ENCODE results near the gene CBX2. TPM values are rescaled to one million over a fixed set of nuclear protein-coding genes. Genes with fewer than 3 reads are reported as not detected.

The CBX2 gene
- total RNA-seq, 2 donors from 2014 or later: 1.6 to 2.0 TPM

DNA sequence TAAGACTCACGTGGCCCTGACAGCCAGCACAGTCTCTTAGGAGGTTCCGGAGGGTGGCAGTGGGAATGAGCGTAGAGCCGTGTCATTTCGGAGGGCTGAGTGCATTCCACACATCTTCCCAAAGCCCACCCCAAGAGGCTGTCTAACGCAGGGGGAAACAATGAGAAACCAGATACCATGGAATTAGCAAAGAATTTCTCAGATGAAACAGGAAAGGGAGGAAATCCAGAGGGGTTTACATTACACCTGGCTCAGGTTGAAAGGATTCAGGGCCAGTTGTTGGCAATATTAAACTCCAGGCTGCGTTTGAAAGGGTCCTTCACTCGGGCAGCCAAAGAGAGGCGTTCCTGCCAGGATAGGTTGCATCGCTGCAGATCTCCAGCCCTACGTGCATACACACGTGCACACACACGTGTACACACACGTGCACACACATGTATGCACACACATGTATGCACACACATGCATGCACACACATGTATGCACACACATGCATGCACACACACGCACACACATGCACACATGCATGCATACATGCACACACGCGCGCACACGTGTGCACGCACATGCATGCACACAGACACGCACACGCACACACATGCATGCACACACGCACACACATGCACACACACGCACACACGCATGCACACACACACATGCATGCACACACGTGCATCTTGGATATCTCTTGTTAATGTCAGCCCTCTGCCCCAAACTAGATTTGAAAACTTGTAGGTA, 49.1 kb downstream of the CBX2 start:
- 78 to 86% methylated on average over 26 of the region's 26 CpGs for WGBS, 2 donors
- intact Hi-C loops (cut with DNase I): no loop called here

DNA sequence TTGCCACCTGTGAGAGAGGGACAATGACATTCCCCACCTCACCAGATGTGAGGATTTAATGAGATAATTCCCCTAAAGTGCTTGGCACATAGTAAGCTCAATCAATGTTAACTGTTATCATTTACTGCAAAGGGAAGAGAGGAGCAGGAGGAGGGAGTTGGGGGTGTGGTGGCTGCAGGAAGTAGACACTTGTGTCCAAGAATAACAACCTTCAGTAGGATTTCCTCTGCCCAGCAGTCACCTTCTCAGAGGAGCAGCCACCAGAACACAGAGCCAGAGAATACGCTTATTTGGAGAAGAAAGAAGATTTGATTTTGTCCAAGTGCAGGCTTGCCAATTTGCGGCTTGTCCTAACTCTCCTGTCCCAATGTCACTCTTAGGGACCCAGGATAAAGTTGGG, 51.1 kb downstream of the CBX2 start:
- Histone ChIP-seq H3K4me1 (peaks cover 61% of the 10 kb centered on the region), H3K4me3 (no peak overlapping the region), H3K27me3 (no peaks in the 10 kb centered on the region), H3K27ac (peak overlapping the region in 1 of 4 donors; percentile 15), H3K36me3 (replicated peaks in 1 of 2; ENCODE audit: insufficient read depth in 1 of 2, low read depth in 2 of 2) (peaks cover 0 to 1% of the 10 kb centered on the region in 2 donors), H3K9me3 (no peaks in the 10 kb centered on the region)
- 71 to 89% methylated on average over 2 of the region's 2 CpGs for WGBS, 2 donors
- ATAC-seq (no peak), DNase-seq (no peak)
- no peak for TF ChIP-seq POLR2A (IDR thresholded peaks at IDR 0.05)
- TF ChIP-seq, protein P1, sequence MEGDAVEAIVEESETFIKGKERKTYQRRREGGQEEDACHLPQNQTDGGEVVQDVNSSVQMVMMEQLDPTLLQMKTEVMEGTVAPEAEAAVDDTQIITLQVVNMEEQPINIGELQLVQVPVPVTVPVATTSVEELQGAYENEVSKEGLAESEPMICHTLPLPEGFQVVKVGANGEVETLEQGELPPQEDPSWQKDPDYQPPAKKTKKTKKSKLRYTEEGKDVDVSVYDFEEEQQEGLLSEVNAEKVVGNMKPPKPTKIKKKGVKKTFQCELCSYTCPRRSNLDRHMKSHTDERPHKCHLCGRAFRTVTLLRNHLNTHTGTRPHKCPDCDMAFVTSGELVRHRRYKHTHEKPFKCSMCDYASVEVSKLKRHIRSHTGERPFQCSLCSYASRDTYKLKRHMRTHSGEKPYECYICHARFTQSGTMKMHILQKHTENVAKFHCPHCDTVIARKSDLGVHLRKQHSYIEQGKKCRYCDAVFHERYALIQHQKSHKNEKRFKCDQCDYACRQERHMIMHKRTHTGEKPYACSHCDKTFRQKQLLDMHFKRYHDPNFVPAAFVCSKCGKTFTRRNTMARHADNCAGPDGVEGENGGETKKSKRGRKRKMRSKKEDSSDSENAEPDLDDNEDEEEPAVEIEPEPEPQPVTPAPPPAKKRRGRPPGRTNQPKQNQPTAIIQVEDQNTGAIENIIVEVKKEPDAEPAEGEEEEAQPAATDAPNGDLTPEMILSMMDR (IDR thresholded peaks at IDR 0.05): no peak
- intact Hi-C loops (cut with DNase I): no loop called here

More for the DNA sequence above, 49.1 kb downstream of the CBX2 start:
- Histone ChIP-seq H3K27me3 (no peaks in the 10 kb centered on the region), H3K9me3 (no peaks in the 10 kb centered on the region), H3K4me3 (no peak overlapping the region), H3K4me1 (peaks cover 43% of the 10 kb centered on the region), H3K27ac (no peak overlapping the region), H3K36me3 (replicated peaks in 1 of 2; ENCODE audit: insufficient read depth in 1 of 2, low read depth in 2 of 2) (no peaks in the 10 kb centered on the region)
- DNase-seq: no peak
- ATAC-seq: no peak
- no peak for TF ChIP-seq POLR2A (IDR thresholded peaks at IDR 0.05)
- TF ChIP-seq, protein P1 (IDR thresholded peaks at IDR 0.05): peak in 1 of 7 experiments; percentile 21

DNA sequence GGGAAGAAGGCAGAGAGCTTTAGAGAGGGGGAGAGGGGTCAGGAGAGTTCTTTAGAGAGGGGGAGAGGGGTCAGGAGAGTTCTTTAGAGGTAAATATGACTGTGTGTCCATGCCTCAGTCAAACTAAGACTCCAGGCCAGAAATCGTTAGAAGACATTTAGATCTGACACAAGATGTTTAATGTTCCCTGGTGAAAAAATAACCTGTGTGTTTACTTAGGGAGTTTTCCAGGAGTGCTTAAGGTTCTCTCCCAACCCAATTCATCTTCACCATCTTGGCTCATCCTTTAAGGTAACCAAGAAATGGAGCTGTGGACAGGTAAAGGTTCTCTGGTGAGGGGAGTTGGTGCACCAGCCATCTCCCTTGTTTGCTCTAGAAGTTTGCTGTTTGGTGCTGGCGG, 51.5 kb downstream of the CBX2 start:
- H3K36me3 ChIP-seq (replicated peaks in 1 of 2; ENCODE audit: insufficient read depth in 1 of 2, low read depth in 2 of 2): peaks cover 0 to 1% of the 10 kb centered on the region in 2 donors
- H3K27ac ChIP-seq: peak overlapping the region in 1 of 4 donors; percentile 15
- no peak overlapping the region for H3K4me3 ChIP-seq
- H3K9me3 ChIP-seq: no peaks in the 10 kb centered on the region
- DNase-seq (no peak), ATAC-seq (no peak)
- intact Hi-C loops (cut with DNase I): no loop called here
- WGBS, 2 donors: 43% methylated on average over 2 of the region's 2 CpGs
- H3K27me3 ChIP-seq: no peaks in the 10 kb centered on the region
- H3K4me1 ChIP-seq: peaks cover 62% of the 10 kb centered on the region
- TF ChIP-seq, protein P1 (IDR thresholded peaks at IDR 0.05): no peak
- no peak for TF ChIP-seq POLR2A (IDR thresholded peaks at IDR 0.05)

DNA sequence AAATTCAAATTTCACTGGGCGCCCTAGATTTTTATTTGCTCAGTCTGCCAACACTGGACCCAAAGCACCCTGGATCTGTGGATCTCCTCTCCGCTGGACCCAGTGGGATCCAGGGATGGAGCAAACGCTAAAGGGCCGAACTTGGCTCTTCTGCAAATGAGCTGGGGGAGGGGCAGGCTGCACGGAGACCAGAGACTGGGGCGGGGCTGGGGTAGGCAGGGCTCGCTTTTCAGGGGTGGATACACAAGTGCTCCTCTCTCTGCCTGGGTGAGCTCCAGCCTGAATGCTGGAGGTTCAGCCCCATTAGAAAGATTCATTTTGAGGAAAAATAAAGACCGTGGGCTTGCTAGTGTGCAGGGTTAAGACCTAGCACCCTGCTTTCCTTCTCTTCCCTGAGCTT, 52.4 kb downstream of the CBX2 start:
- DNase-seq (no peak), ATAC-seq (no peak)
- H3K36me3 ChIP-seq (replicated peaks in 1 of 2; ENCODE audit: insufficient read depth in 1 of 2, low read depth in 2 of 2): peaks cover 0 to 1% of the 10 kb centered on the region in 2 donors
- H3K27ac ChIP-seq: peak overlapping the region in 1 of 4 donors; percentile 85
- intact Hi-C loops (cut with DNase I): no loop called here
- 84 to 98% methylated on average over 6 to 8 of the region's 8 CpGs for WGBS, 2 donors
- H3K4me1 ChIP-seq: peaks cover 61% of the 10 kb centered on the region
- no peaks in the 10 kb centered on the region for H3K27me3 ChIP-seq
- H3K4me3 ChIP-seq: no peak overlapping the region
- no peaks in the 10 kb centered on the region for H3K9me3 ChIP-seq
- TF ChIP-seq POLR2A (IDR thresholded peaks at IDR 0.05): no peak
- TF ChIP-seq, protein P1 (IDR thresholded peaks at IDR 0.05): no peak
